ENCODE results near the gene TMC2. TPM values are rescaled to one million over a fixed set of nuclear protein-coding genes. Genes with fewer than 3 reads are reported as not detected.
A peak's percentile ranks its signal among the peaks of the same experiment; 100 is the strongest.

Gene TMC2
- polyA plus RNA-seq, 1 of the 3 experiments (the other 2 are of a cell fraction): not detected

GRCh38 chr20:2663364-2663886 lies 127.1 kb downstream of the TMC2 start:
- H3K79me2 ChIP-seq (ENCODE audit: insufficient read depth): peaks cover 17% of the 10 kb centered on the region; the same call in 1 of the 2 replicates
- DNase-seq: no peak
- peak overlapping the region; percentile 93 to 96; a peak in 2 of 4 replicates for H3K27ac ChIP-seq (ENCODE audit: low read depth in 2 of 2, low read length in 1 of 2)
- H3K9me2 ChIP-seq: no peaks in the 10 kb centered on the region
- no peaks in the 10 kb centered on the region for H4K20me1 ChIP-seq (ENCODE audit: insufficient read depth)
- peaks cover 15 to 33% of the 10 kb centered on the region in 2 experiments for H3K36me3 ChIP-seq (replicated peaks in 1 of 2; ENCODE audit: control insufficient read depth in 1 of 2, insufficient read depth in 2 of 2, low read length in 1 of 2)
- TF ChIP-seq REST (IDR thresholded peaks at IDR 0.05; ENCODE audit: low read depth, low read length) (no peak), FOXM1 (IDR thresholded peaks at IDR 0.05; ENCODE audit: low read depth) (no peak), ELF1 (IDR thresholded peaks at IDR 0.05) (no peak), RCOR1 (IDR thresholded peaks at IDR 0.05; ENCODE audit: low read length) (no peak), MEF2A (IDR thresholded peaks at IDR 0.05; ENCODE audit: borderline replicate concordance, low read depth) (no peak), NFIC (IDR thresholded peaks at IDR 0.05; ENCODE audit: borderline replicate concordance) (no peak), SIN3A (IDR thresholded peaks at IDR 0.05; ENCODE audit: borderline replicate concordance, low read depth, low read length) (no peak), NRF1 (IDR thresholded peaks at IDR 0.05; ENCODE audit: low read depth, low read length) (no peak), MXI1 (IDR thresholded peaks at IDR 0.05; ENCODE audit: low read depth, low read length) (no peak), TCF12 (IDR thresholded peaks at IDR 0.05) (no peak), POLR2AphosphoS5 (IDR thresholded peaks at IDR 0.05; ENCODE audit: low read depth, low read length) (no peak), RAD21 (IDR thresholded peaks at IDR 0.05; ENCODE audit: low read length) (no peak)
- TF ChIP-seq, protein P1, sequence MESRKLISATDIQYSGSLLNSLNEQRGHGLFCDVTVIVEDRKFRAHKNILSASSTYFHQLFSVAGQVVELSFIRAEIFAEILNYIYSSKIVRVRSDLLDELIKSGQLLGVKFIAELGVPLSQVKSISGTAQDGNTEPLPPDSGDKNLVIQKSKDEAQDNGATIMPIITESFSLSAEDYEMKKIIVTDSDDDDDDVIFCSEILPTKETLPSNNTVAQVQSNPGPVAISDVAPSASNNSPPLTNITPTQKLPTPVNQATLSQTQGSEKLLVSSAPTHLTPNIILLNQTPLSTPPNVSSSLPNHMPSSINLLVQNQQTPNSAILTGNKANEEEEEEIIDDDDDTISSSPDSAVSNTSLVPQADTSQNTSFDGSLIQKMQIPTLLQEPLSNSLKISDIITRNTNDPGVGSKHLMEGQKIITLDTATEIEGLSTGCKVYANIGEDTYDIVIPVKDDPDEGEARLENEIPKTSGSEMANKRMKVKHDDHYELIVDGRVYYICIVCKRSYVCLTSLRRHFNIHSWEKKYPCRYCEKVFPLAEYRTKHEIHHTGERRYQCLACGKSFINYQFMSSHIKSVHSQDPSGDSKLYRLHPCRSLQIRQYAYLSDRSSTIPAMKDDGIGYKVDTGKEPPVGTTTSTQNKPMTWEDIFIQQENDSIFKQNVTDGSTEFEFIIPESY (IDR thresholded peaks at IDR 0.05; ENCODE audit: borderline replicate concordance, low read depth): no peak
- TF ChIP-seq, protein P2, sequence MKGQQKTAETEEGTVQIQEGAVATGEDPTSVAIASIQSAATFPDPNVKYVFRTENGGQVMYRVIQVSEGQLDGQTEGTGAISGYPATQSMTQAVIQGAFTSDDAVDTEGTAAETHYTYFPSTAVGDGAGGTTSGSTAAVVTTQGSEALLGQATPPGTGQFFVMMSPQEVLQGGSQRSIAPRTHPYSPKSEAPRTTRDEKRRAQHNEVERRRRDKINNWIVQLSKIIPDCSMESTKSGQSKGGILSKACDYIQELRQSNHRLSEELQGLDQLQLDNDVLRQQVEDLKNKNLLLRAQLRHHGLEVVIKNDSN (IDR thresholded peaks at IDR 0.05; ENCODE audit: borderline replicate concordance, low read depth): no peak
- TF ChIP-seq, protein P3, sequence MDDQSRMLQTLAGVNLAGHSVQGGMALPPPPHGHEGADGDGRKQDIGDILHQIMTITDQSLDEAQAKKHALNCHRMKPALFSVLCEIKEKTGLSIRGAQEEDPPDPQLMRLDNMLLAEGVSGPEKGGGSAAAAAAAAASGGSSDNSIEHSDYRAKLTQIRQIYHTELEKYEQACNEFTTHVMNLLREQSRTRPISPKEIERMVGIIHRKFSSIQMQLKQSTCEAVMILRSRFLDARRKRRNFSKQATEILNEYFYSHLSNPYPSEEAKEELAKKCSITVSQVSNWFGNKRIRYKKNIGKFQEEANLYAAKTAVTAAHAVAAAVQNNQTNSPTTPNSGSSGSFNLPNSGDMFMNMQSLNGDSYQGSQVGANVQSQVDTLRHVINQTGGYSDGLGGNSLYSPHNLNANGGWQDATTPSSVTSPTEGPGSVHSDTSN (IDR thresholded peaks at IDR 0.05): no peak
- TF ChIP-seq, protein P4, sequence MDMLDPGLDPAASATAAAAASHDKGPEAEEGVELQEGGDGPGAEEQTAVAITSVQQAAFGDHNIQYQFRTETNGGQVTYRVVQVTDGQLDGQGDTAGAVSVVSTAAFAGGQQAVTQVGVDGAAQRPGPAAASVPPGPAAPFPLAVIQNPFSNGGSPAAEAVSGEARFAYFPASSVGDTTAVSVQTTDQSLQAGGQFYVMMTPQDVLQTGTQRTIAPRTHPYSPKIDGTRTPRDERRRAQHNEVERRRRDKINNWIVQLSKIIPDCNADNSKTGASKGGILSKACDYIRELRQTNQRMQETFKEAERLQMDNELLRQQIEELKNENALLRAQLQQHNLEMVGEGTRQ (IDR thresholded peaks at IDR 0.05; ENCODE audit: borderline replicate concordance, low read depth, low read length): no peak
- peaks cover 9% of the 10 kb centered on the region for H3F3A ChIP-seq (replicated peaks; ENCODE audit: insufficient read depth)
- peak overlapping the region; percentile 83 for H3K9ac ChIP-seq
- no peak overlapping the region; the same call in 1 of the 2 replicates for H2AFZ ChIP-seq (ENCODE audit: low read depth)
- no peaks in the 10 kb centered on the region for H3K27me3 ChIP-seq (ENCODE audit: insufficient read depth)
- peaks cover 0 to 11% of the 10 kb centered on the region in 2 experiments; a peak in 2 of 4 replicates for H3K4me1 ChIP-seq (ENCODE audit: control insufficient read depth in 1 of 2, insufficient read depth in 2 of 2, low read depth in 1 of 2, low read length in 1 of 2)
- no peaks in the 10 kb centered on the region for H3K9me3 ChIP-seq
- ChIA-PET POLR2A (interaction anchor here (0.7 to 2.1 kb wide), 4 partner anchors 11 to 193 kb away, joined by 3 to 26 read pairs (median 4); partner anchors contain the start of genes NOP56 and SNRPB), CTCF (interaction anchor here (1.1 to 2.1 kb wide), 4 partner anchors 14 to 141 kb away, joined by 3 to 8 read pairs (median 5); no protein-coding TSS in a partner anchor)
- peak overlapping the region; percentile 89 for H3K4me2 ChIP-seq
- WGBS (ENCODE audit: low lambda C conversion rate): 0% methylated on average over 13 of the region's 13 CpGs
- H3K4me3 ChIP-seq (ENCODE audit: low read depth in 2 of 2, low read length in 1 of 2): peak overlapping the region; percentile 76 to 97
